HL-60/S4 treated with phorbol 12-myristate 13-acetate at 8.2 ng/mL for 4 days and 3 days (cell line): Measurements from ENCODE around the gene ARHGEF25.
"Not testable (repeated sequence)": the region's sequence is repeated elsewhere in the genome, so short reads cannot be mapped to it uniquely, and the experiment has no call there.

Experiments
- in situ Hi-C: fragments of 300-500 bp; cut with MboI; formaldehyde crosslinking; loops from 2 replicates; pipeline ENCODE4 v1.15.0; 2022; ENCODE audit warnings: low sequenced_read_pairs

Gene ARHGEF25

DNA sequence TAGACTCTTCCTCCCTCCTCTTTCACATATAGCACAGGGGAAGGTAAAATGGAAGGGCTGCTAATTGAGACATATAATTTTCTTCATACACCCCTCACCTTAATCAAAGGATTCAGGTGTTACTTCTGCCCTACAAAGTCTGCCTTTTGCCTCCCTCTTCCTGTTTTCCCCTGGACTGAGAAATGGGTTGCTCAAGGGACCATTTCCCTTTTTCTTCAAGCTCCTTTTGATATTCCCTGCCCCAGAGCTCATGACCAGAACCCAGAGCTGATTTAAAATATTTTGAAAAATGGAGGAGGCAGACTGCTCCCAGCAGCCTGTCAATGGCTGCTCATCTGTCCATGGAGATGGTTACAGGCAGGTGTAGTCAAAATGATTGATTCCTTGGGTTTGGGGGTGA lies 26.5 kb upstream of the ARHGEF25 start:
- in situ Hi-C loops: no loop called here

GRCh38 chr12:57585156-57585555 lies 26.1 kb upstream of the ARHGEF25 start:
- in situ Hi-C loops: no loop called here

- in situ Hi-C loops: no loop called here
Observed at GRCh38 chr12:57586128-57586527, 25.1 kb upstream of the ARHGEF25 start.

DNA sequence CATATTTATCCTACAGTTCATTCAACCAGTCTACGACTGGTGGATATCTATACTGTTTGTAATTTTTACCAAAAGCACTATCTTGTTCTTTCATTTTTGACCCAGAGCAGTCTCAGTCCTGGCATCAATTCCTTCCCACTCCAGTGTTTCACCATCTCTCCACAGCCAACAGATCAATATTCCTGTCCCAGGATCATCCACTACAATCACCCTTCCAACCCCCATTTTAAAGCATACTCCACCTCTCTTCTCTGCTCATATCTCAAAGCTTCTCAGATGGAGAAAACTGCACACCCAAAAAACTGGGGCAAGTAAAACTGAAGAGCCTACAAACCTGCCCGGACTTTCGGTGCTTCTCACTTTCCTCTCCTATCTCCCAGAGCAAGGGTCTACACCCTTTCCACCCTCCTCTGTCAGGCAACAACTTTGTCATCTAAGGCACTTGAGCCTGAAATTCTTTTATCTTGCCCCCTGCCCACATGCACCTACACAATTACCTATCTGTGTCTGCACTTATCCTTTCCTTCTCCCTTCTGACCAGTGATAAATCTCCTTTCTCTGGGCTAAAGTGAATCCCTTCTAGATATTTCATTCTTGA lies 24.3 kb upstream of the ARHGEF25 start:
- in situ Hi-C loops: no loop called here

DNA sequence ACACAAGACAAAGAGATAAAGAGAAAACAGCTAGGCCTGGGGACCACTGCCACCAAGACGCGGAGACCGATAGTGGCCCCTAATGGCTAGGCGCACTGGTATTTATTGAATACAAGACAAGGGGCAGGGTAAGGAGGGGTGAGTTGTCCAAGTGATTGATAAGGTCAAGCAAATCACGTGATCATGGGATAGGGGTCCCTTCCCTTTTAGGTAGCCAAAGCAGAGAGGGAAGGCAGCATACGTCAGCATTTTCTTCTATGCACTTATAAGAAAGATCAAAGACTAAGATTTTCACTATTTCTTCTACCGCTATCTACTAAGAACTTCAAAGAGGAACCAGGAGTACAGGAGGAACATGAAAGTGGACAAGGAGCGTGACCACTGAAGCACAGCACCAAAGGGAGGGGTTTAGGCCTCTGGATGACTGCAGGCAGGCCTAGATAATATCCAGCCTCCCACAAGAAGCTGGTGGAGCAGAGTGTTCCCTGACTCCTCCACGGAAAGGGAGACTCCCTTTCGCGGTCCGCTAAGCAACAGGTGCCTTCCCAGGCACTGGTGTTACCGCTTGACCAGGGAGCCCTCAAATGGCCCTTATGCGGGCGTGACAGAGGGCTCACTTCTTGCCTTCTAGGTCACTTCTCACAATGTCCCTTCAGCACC lies 22.2 kb upstream of the ARHGEF25 start:
- in situ Hi-C loops: not testable (repeated sequence)

- in situ Hi-C loops: no loop called here
Observed at GRCh38 chr12:57590479-57590863, 20.8 kb upstream of the ARHGEF25 start.

DNA sequence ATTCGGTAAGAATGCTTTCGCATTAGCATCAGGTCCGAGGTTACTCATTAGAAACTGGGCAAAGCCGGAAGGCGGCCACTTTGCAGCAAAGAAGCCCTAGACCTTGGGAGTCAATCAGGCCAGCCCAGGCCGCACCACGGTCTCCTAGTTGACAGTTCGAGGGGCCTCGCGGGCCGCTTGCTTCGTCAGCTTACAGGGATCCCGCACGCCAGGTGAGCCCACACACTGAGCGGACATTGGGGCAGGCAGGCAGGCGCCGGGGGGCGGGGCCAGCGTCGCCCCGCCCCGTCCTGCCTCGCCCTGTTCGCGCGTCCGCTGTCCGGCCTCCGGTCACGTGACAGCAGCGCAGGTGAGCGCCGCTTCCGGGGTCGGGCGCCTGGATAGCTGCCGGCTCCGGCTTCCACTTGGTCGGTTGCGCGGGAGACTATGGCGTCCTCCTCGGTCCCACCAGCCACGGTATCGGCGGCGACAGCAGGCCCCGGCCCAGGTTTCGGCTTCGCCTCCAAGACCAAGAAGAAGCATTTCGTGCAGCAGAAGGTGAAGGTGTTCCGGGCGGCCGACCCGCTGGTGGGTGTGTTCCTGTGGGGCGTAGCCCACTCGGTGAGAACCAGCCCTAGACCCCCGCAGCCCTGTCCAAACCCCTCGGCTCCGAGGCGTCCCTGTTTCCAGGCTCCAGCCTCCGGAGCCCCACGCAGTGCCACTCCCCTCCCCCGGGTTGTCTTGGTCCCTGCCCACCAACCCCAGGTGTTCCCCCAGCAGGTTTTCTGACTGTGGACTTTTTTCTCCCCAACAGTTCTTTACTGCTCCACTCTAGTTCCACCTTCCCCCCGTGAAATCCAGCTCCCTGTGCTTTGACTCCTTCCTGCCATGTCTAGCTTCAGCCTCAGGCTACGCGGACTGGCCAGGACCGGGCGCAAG lies 20.1 kb upstream of the ARHGEF25 start, which contains the start of gene PIP4K2C:
Gene PIP4K2C, plus strand, starts transcription at position 329 of the 918 bp plus-strand sequence. Its CDS starts 98 bp downstream, at position 427.
- in situ Hi-C loops: no loop called here

DNA sequence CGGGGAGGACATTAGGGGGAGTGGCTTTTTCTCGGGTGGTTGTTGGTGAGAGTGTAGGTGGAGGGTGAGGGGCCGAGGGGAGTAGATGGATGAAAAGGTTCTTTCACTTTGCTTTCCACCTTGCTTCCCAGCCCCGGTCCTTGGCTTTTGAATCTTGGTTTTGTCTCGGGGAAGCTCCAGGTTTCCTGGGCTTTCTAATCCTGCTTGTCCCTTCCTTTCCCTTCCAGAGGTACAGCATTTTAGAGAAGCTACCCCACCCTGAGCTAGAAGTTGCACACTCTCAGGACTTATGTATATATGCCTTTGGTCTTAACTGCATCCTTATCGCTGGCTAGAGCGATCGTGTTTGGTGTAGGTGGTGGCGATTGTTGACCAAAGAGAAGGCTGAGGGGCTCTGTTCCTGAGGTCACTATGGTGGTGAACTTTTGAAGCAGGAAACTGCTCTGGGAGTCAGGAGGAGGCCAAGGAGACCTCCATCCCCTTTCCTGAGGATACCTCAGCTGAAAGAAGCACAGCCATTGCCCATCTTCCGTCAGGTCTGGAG lies 19.4 kb upstream of the ARHGEF25 start:
- in situ Hi-C loops: no loop called here

DNA sequence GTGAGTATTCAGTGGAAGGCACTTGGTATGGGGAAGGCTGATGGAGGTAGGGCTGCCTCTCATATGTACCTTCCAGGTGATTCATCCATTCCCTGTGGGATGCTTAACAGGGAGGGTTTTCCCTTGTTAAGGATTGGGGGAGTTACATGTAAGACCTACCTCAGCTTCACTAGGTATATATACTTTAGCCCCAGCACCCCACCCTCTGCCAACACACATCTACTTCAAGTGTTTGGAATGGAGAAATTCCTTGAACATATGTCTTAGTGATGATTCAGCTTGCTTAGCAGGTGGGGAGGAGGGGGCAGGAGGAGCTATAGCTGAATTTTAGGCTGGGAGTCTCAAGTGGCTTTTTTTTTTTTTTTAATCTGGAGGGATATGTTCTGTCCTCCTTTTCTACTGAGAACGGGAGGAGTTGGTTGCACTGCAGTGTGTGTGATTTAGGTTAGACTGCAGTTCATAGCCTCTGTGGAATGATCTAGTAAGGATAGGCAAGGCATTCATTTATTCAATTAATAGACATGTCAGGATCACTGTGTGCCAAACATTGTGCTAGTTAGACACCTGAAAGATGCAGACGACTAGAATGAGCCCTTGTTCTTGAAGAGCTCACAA lies 18.6 kb upstream of the ARHGEF25 start:
- in situ Hi-C loops: no loop called here

DNA sequence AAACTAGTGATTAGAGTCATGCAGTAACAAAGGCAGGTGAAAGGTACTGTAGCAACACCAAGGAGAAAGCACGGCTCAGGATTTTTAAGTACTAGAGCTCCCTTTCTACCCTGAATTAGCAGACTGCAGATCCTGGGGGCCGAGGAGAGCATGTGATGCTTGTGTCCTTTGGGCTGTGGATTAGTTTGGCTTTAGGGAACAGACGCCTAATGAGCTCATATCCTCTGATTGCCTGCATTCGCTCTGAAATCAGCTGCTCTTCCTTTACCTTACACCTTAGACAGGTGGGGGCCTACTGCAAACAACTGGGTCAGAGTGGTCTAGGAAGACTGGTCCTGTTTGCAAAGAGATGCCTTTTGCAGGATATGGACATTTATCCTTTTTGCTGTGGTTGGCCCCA lies 18.0 kb upstream of the ARHGEF25 start:
- in situ Hi-C loops: no loop called here

DNA sequence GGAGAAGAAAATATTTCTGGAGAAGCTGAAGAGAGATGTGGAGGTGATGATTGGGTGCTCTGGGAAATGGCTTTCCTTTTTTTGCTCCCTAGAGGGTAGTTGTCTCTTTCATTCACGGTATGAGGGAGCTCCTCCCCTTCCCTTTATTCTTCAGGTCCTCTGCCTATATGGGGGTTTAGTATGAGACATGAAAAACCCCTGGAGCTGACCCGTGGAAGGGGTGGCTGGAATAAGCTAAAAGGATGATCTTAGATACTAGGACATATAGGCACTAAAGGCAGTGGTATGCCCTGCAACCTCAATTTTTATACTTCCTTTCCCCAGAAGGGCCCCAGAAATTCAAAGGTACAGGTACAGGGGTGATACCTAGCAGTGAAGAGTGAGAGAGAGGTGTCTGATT lies 10.8 kb upstream of the ARHGEF25 start:
- in situ Hi-C loops: no loop called here

- in situ Hi-C loops: no loop called here
Observed at GRCh38 chr12:57602544-57602943, 8.7 kb upstream of the ARHGEF25 start.

- in situ Hi-C loops: no loop called here
Observed at GRCh38 chr12:57603324-57603723, 7.9 kb upstream of the ARHGEF25 start.

- in situ Hi-C loops: no loop called here
Observed at GRCh38 chr12:57603815-57604453, 7.3 kb upstream of the ARHGEF25 start.

DNA sequence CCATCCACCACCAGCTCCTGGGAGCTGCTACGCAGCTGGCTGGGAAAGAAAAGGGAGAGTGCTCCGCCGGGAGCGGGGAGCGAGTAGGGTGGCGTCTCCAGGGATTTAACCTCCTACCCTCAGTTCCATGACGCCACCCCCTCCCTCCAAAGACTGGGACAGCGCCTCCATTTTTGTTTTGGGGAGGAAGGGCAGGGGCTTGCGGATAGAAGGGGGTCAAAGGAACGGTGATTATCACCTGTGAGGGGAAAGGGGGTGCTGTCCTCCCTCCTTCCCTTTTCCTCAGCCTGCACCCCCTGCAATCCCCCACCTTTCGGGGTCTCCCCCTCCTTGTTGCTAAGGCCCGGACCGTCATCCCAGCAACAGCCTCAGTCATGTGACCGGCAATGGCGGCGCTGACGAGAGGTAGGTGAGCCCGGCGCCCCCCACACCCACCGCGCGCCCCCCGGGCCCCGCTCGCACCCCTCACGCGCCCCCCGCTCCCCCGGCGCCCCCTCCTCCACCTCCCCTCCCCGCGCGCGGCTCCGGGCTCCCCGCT lies 6.7 kb upstream of the ARHGEF25 start, which contains the start of gene DTX3:
Gene DTX3, plus strand, starts transcription at position 371 of the 538 bp plus-strand sequence. CDS start 1,694 bp downstream, outside the sequence.
- in situ Hi-C loops: no loop called here

GRCh38 chr12:57604992-57605810 lies 6.0 kb upstream of the ARHGEF25 start:
- in situ Hi-C loops: no loop called here

- in situ Hi-C loops: no loop called here
Observed at GRCh38 chr12:57605811-57606311, 5.4 kb upstream of the ARHGEF25 start.

DNA sequence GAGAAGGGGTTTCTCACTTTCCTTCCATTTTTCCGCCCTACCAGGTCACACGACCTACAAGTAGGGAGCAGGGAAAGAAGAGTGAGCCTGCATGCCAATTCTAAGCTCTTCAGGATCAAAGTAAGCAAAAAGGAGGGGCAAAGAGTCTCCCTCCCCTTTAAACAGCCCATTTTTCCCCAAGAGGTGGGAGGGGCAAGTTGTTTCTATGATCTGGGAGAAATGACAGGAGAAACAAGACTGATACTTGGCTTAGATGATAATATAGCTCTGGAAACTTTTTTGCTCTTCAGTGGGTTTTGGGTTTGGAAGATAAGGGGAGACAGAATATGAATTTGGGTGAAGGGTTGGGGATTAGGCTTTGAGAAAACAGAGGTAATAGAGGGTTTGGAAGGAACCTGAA lies 4.8 kb upstream of the ARHGEF25 start:
- in situ Hi-C loops: no loop called here

DNA sequence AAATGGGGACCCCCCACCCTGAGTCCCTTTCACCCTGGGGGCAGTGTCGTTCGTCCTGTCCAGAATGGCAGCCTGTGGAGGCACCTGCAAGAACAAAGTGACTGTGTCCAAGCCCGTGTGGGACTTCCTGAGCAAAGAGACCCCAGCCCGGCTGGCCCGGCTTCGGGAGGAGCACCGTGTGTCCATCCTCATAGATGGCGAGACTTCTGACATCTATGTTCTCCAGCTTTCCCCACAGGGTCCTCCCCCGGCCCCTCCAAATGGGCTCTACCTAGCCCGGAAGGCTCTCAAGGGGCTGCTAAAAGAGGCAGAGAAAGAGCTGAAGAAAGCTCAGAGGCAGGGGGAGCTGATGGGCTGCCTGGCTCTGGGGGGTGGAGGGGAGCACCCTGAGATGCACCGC lies 4.4 kb upstream of the ARHGEF25 start:
- in situ Hi-C loops: no loop called here
